OCI-LY7 (cell line): ENCODE results near the gene SNRPD3.

ENCODE experiments used
- EZH2phosphoT487 ChIP-seq: fragments of 200-600 bp; sonication (generic); IDR thresholded peaks from 2 replicates; pipeline ENCODE4 v1.6.1; 2018; ENCODE audit warnings: low read depth, borderline replicate concordance, mild to moderate bottlenecking, mixed run types, antibody characterized with exemption, low read length, moderate library complexity, mixed read lengths
- TF ChIP-seq, protein P1 (sequence below): fragments of 200-600 bp; sonication (generic); conservative IDR thresholded peaks from 2 replicates; pipeline ENCODE4 v1.5.1; 2014; ENCODE audit warnings: mild to moderate bottlenecking, antibody characterized with exemption, low read length, moderate library complexity, mixed read lengths

- TF ChIP-seq, protein P1, sequence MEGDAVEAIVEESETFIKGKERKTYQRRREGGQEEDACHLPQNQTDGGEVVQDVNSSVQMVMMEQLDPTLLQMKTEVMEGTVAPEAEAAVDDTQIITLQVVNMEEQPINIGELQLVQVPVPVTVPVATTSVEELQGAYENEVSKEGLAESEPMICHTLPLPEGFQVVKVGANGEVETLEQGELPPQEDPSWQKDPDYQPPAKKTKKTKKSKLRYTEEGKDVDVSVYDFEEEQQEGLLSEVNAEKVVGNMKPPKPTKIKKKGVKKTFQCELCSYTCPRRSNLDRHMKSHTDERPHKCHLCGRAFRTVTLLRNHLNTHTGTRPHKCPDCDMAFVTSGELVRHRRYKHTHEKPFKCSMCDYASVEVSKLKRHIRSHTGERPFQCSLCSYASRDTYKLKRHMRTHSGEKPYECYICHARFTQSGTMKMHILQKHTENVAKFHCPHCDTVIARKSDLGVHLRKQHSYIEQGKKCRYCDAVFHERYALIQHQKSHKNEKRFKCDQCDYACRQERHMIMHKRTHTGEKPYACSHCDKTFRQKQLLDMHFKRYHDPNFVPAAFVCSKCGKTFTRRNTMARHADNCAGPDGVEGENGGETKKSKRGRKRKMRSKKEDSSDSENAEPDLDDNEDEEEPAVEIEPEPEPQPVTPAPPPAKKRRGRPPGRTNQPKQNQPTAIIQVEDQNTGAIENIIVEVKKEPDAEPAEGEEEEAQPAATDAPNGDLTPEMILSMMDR = no peak
- TF ChIP-seq EZH2phosphoT487 = no peak
Measured at GRCh38 chr22:24510637-24511625, 44.9 kb upstream of the SNRPD3 start.
